ENCODE measurements around the gene DHRS7B. TPM values are rescaled to one million over a fixed set of nuclear protein-coding genes. Genes with fewer than 3 reads are reported as not detected.
"Not testable (repeated sequence)": the region's sequence is repeated elsewhere in the genome, so short reads cannot be mapped to it uniquely, and the experiment has no call there.

The DHRS7B gene
- total and polyA plus RNA-seq, 2 donors (not counting 1 experiment from before 2014, with no cell fraction given), result 15.5 to 21.5 TPM

DNA sequence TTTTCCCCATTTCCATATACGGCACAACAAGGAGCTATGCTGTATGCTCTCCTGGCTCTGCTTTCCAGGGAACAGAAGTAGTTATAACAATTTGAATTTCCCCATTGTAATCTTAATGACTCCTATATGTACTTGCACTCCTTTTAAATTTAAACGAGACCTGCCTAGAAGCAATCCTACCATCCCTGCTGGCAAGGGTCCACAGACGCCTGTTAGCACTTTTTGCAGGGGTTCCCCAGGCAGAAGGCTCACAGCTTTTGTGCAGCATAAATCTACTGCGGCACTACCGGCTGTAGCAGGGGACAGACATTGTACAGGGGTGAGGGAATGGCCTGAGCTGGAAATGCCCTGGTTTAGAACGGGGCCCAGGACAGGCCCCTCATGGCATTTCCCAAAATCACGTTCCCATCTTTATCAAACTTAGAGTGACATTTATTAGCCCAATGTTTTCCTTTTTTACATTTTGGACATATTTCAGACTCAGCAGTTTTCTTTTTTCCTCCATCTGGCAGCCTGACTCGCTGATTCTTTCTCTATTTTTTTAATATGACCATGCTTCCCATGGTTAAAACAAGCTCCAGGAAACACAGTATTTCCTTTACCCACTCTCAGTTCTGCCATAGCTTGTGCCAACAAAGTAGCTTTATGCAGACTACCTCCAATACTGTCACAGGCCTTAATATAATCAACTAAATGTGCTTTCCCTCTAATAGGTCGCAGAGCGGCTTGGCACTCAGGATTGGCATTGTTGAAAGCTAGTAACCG lies 48.6 kb upstream of the DHRS7B start:
- H3K9me3 ChIP-seq (ENCODE audit: control insufficient read depth, insufficient read depth, low read depth, low read length), result no peaks in the 10 kb centered on the region
- H2AFZ ChIP-seq (ENCODE audit: low read length), result no peak overlapping the region
- no peak for DNase-seq (ENCODE audit: low read depth in 2 of 2)
- TF ChIP-seq, protein P1, sequence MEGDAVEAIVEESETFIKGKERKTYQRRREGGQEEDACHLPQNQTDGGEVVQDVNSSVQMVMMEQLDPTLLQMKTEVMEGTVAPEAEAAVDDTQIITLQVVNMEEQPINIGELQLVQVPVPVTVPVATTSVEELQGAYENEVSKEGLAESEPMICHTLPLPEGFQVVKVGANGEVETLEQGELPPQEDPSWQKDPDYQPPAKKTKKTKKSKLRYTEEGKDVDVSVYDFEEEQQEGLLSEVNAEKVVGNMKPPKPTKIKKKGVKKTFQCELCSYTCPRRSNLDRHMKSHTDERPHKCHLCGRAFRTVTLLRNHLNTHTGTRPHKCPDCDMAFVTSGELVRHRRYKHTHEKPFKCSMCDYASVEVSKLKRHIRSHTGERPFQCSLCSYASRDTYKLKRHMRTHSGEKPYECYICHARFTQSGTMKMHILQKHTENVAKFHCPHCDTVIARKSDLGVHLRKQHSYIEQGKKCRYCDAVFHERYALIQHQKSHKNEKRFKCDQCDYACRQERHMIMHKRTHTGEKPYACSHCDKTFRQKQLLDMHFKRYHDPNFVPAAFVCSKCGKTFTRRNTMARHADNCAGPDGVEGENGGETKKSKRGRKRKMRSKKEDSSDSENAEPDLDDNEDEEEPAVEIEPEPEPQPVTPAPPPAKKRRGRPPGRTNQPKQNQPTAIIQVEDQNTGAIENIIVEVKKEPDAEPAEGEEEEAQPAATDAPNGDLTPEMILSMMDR (conservative IDR thresholded peaks at IDR 0.05 in 1 of 2, IDR thresholded peaks at IDR 0.05 in 1 of 2; ENCODE audit: low read depth in 1 of 2, low read length in 2 of 2), result no peak
- TF ChIP-seq EZH2 (IDR thresholded peaks at IDR 0.05; ENCODE audit: low read length, missing control alignments), result no peak
- no peaks in the 10 kb centered on the region for H3K79me2 ChIP-seq (ENCODE audit: control insufficient read depth, insufficient read depth, low read length)
- H3K4me3 ChIP-seq (replicated peaks in 1 of 4; ENCODE audit: control extremely low read depth in 1 of 4, insufficient read depth in 1 of 4, low read depth in 3 of 4, low read length in 4 of 4), result no peak overlapping the region
- no peak overlapping the region for H3K4me2 ChIP-seq (ENCODE audit: extremely low read depth, insufficient read depth, low read length)
- H3K36me3 ChIP-seq (ENCODE audit: control insufficient read depth, insufficient read depth, low read length), result no peaks in the 10 kb centered on the region
- H3K9ac ChIP-seq (ENCODE audit: insufficient read depth, low read length), result no peak overlapping the region
- H3K27me3 ChIP-seq (ENCODE audit: control insufficient read depth, insufficient read depth, low read length), result peaks cover 5% of the 10 kb centered on the region
- no peaks in the 10 kb centered on the region for H4K20me1 ChIP-seq (ENCODE audit: control insufficient read depth, extremely low read depth, insufficient read depth, low read length)
- H3K27ac ChIP-seq (ENCODE audit: insufficient read depth, low read length), result no peak overlapping the region
- H3K4me1 ChIP-seq (ENCODE audit: control insufficient read depth, extremely low read depth, insufficient read depth, low read length), result no peaks in the 10 kb centered on the region

DNA sequence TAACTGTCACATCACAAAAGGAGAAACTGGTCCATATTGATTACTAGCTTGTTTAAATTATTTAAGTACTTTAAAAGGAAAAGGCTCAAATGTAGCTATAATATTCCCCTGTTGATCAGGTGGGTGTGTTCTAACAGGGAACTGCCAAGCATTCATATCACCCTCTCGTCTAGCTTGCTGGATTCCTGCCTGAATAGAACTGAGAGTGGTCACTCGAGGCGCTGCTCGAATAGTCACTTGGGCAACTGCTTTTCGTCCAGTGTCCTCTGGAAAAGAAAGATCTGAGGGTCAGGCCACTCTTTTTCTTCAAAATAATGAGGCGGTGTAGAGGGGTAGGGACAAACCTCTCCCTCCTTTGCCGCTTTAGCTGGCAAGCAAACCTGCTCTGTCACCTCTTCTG lies 47.6 kb upstream of the DHRS7B start:
- no peak overlapping the region for H3K9ac ChIP-seq (ENCODE audit: insufficient read depth, low read length)
- no peak overlapping the region for H3K4me3 ChIP-seq (replicated peaks in 1 of 4; ENCODE audit: control extremely low read depth in 1 of 4, insufficient read depth in 1 of 4, low read depth in 3 of 4, low read length in 4 of 4)
- DNase-seq (ENCODE audit: low read depth in 2 of 2), result no peak
- TF ChIP-seq, protein P1 (conservative IDR thresholded peaks at IDR 0.05 in 1 of 2, IDR thresholded peaks at IDR 0.05 in 1 of 2; ENCODE audit: low read depth in 1 of 2, low read length in 2 of 2), result no peak
- no peak for TF ChIP-seq EZH2 (IDR thresholded peaks at IDR 0.05; ENCODE audit: low read length, missing control alignments)
- no peak overlapping the region for H3K4me2 ChIP-seq (ENCODE audit: extremely low read depth, insufficient read depth, low read length)
- no peak overlapping the region for H2AFZ ChIP-seq (ENCODE audit: low read length)
- no peaks in the 10 kb centered on the region for H4K20me1 ChIP-seq (ENCODE audit: control insufficient read depth, extremely low read depth, insufficient read depth, low read length)
- H3K4me1 ChIP-seq (ENCODE audit: control insufficient read depth, extremely low read depth, insufficient read depth, low read length), result no peaks in the 10 kb centered on the region
- no peak overlapping the region for H3K27ac ChIP-seq (ENCODE audit: insufficient read depth, low read length)
- no peaks in the 10 kb centered on the region for H3K36me3 ChIP-seq (ENCODE audit: control insufficient read depth, insufficient read depth, low read length)
- H3K27me3 ChIP-seq (ENCODE audit: control insufficient read depth, insufficient read depth, low read length), result peaks cover 5% of the 10 kb centered on the region
- no peaks in the 10 kb centered on the region for H3K9me3 ChIP-seq (ENCODE audit: control insufficient read depth, insufficient read depth, low read depth, low read length)
- H3K79me2 ChIP-seq (ENCODE audit: control insufficient read depth, insufficient read depth, low read length), result no peaks in the 10 kb centered on the region

DNA sequence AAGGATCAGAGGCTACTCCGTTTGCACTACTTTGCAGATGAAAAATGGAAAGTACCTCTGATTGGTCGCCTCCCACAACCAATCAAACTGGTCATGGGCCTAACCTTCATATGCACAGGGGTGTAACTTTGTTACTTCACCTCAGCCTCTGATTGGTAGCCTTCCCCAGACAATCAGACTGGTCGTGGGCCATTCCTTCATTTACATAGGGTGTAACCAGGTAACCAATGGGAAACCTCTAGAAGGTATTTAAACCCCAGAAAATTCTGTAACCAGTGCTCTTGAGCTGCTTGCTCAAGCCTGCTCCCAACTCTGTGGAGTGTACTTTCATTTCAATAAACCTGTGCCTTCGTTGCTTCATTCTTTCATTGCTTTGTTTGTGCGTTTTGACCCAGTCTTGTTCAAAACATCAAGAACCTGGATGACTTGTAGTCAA lies 44.7 kb upstream of the DHRS7B start:
- no peaks in the 10 kb centered on the region for H4K20me1 ChIP-seq (ENCODE audit: control insufficient read depth, extremely low read depth, insufficient read depth, low read length)
- DNase-seq (ENCODE audit: low read depth in 2 of 2), result no peak
- no peak overlapping the region for H3K9ac ChIP-seq (ENCODE audit: insufficient read depth, low read length)
- no peak overlapping the region for H2AFZ ChIP-seq (ENCODE audit: low read length)
- no peak overlapping the region for H3K4me2 ChIP-seq (ENCODE audit: extremely low read depth, insufficient read depth, low read length)
- no peak overlapping the region for H3K4me3 ChIP-seq (replicated peaks in 1 of 4; ENCODE audit: control extremely low read depth in 1 of 4, insufficient read depth in 1 of 4, low read depth in 3 of 4, low read length in 4 of 4)
- no peak overlapping the region for H3K27ac ChIP-seq (ENCODE audit: insufficient read depth, low read length)
- no peaks in the 10 kb centered on the region for H3K79me2 ChIP-seq (ENCODE audit: control insufficient read depth, insufficient read depth, low read length)
- peaks cover 5% of the 10 kb centered on the region for H3K27me3 ChIP-seq (ENCODE audit: control insufficient read depth, insufficient read depth, low read length)
- TF ChIP-seq, protein P1 (conservative IDR thresholded peaks at IDR 0.05 in 1 of 2, IDR thresholded peaks at IDR 0.05 in 1 of 2; ENCODE audit: low read depth in 1 of 2, low read length in 2 of 2), result no peak
- TF ChIP-seq EZH2 (IDR thresholded peaks at IDR 0.05; ENCODE audit: low read length, missing control alignments), result no peak
- H3K4me1 ChIP-seq (ENCODE audit: control insufficient read depth, extremely low read depth, insufficient read depth, low read length), result no peaks in the 10 kb centered on the region
- H3K36me3 ChIP-seq (ENCODE audit: control insufficient read depth, insufficient read depth, low read length), result no peaks in the 10 kb centered on the region
- no peaks in the 10 kb centered on the region for H3K9me3 ChIP-seq (ENCODE audit: control insufficient read depth, insufficient read depth, low read depth, low read length)

DNA sequence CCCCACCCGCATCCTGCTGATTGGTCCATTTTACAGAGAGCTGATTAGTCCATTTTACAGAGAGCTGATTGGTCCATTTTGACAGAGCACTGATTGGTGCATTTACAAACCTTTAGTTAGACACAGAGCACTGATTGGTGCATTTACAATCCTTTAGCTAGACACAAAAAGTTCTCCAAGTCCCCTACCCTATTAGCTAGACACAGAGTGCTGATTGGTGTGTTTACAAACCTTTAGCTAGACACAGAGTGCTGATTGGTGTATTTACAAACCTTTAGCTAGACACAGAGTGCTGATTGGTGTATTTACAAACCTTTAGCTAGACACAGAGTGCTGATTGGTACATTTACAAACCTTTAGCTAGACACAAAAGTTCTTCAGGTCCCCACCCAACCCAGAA lies 41.5 kb upstream of the DHRS7B start:
- H2AFZ ChIP-seq (ENCODE audit: low read length); H3K79me2 ChIP-seq (ENCODE audit: control insufficient read depth, insufficient read depth, low read length); H3K27me3 ChIP-seq (ENCODE audit: control insufficient read depth, insufficient read depth, low read length); H4K20me1 ChIP-seq (ENCODE audit: control insufficient read depth, extremely low read depth, insufficient read depth, low read length); H3K36me3 ChIP-seq (ENCODE audit: control insufficient read depth, insufficient read depth, low read length); H3K4me1 ChIP-seq (ENCODE audit: control insufficient read depth, extremely low read depth, insufficient read depth, low read length); H3K27ac ChIP-seq (ENCODE audit: insufficient read depth, low read length); H3K4me2 ChIP-seq (ENCODE audit: extremely low read depth, insufficient read depth, low read length); H3K4me3 ChIP-seq (replicated peaks in 1 of 4; ENCODE audit: control extremely low read depth in 1 of 4, insufficient read depth in 1 of 4, low read depth in 3 of 4, low read length in 4 of 4); DNase-seq (ENCODE audit: low read depth in 2 of 2); H3K9ac ChIP-seq (ENCODE audit: insufficient read depth, low read length); H3K9me3 ChIP-seq (ENCODE audit: control insufficient read depth, insufficient read depth, low read depth, low read length): not testable (repeated sequence)
